ENCODE data around the gene HRH3.

HRH3 gene

DNA sequence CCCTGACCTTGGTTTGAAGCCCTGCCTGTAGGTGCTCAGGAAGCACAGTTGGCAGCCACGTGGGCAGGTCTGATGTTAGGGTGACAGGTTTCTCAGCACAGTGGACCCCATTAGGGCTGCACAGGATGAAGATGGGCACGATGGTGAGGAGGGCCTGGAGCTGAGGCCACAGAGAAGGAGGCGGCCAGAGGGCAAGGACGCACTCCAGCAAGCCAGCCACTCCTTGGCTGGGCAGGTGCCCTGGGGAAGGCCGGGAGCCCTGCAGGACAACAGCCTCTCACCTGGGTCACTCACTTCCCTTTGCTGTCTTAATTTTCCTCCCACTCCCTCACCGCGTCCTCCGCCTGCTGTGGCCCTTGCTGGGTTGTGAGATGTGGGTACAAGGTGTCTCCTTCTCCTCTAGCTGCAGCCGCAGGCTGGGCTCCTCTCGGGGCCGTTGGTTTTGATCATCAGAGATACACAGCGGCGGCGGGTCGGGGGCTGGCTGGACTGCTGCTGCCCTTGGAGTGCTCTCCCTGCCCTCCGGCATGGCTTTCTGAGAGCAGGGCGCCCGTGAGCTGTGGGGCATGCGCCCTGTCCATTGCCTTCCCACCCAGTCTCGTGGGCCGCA lies 23.9 kb upstream of the HRH3 start:
- DNase-seq = no peak

DNA sequence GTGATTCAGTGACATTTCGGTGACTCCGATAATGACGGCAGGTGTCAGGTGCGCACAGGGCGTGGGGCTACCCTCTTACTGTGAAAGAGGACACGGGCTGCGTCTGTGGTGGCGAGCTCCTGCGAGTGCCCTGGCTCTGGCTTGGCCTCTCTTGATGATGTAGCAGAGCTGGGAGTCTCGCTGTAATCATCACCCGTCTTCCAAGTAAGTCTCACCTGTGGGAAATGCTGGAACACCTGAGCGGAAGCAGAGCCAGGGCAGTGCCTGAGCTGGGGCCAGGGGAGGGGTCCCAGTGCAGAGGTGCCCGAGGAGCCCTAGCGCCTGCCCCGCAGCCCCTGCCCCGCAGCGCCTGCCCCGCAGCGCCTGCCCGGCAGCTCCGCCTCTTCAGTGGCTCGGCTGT lies 23.0 kb upstream of the HRH3 start:
- no peak for DNase-seq

DNA sequence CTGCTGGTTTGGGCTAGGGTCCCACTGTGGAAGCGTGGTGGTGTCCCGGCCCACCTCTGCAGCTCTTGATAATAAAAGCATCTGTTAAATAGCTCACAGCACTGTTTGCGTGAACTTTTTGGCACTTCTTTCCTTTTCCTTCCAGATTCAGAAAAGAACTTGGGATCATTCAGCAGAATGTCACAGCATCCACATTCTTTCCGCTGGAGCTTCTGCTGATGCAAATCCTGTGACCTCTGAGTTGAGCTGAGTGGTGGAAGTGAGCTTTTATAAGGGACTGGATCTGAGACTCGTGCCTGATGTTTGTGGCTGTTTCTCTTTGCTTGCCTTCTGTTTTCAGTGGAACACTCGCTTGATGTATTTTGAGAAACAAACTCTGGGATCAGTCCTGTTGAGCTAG lies 22.1 kb upstream of the HRH3 start:
- no peak for DNase-seq

DNA sequence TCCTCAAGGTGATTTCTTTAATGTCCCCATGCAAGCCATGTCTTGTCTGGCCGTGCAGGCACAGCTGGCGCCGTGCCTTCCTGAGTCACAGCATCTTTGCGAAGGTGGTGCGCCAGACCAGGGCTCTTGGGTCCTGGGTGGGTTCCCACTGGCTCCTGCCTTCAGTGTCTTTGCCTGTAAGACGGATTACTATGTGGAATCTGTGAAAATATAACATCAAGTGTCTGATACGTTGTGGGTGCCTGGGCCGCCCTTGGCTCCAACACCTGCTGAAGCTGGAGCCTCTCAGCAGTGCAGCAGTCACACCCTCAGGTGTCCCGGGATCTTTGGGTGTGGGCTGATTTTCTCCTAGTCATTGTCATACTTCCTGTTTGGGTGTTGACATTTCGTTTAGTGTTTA lies 21.4 kb upstream of the HRH3 start:
- DNase-seq = no peak

DNA sequence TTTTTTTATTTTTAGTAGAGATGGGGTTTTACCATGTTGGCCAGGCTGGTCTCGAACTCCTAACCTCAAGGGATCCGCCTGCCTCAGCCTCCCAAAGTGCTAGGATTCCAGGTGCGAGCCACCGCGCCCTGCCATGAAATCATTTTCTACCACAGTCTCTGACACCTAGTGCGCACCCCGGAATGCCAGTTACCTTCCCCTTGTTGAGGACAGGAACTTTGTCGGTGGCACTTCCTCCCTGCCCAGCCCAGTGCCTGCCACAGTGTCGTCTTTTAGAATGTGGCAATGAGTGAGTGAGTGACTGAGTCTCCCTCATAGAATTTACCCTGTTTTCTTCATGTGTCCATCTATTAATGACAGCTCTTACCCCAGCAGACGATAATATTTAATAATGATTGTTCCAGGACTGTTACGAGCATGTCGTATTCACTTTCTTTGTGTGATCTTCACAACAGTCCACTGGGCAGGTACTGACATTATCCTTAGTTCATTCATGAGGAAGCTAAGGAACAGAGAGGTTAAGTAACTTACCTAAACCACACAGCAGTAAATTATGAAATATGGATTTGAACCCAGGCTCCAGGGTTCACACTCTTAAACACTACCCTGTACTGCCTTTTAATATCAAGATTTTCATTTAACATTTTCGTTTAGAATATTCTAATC lies 20.1 kb upstream of the HRH3 start:
- no peak for DNase-seq

DNA sequence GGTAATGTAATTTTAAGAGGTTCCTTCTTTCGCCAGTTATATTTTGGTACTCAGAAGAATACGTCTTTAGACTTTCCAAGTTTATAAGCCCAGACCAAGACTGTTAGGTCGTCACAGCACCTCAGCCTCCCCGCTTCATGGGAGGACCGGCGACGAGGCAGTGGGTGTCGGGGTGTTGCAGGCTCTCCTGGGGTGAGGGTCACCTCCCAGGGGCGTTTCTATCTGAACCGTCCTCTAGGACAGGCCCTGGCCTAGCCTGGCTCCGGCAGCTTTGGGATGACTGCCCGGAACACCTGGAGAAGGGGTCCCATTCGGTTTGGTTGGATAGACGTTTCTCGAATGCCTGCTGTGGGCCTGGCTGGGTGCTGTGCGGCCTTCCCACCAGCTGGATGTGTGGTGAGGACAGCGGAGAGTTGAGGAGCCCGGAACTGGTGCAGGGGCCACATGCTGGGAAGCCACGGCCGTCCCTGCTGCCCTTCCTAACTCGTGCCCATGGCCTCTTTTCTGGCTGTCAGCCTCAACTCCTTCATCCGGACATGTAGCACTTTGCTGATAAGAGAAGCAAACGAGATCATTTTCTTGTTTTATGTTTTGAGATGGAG lies 19.3 kb upstream of the HRH3 start:
- DNase-seq = no peak

GRCh38 chr20:62238569-62239277 lies 18.6 kb upstream of the HRH3 start:
- DNase-seq = no peak

GRCh38 chr20:62237801-62238568 lies 17.9 kb upstream of the HRH3 start, which contains the start of gene OSBPL2:
Gene OSBPL2 (plus strand): TSS chr20:62238521. CDS start chr20:62256185, 17,664 bp downstream.
- DNase-seq = peak; percentile 99 to 100 (median 100)

- no peak for DNase-seq
These were observed 17.4 kb upstream of the HRH3 start for GRCh38 chr20:62237514-62237800.

GRCh38 chr20:62236766-62237513 lies 16.9 kb upstream of the HRH3 start:
- no peak for DNase-seq

GRCh38 chr20:62236200-62236599 lies 16.1 kb upstream of the HRH3 start:
- no peak for DNase-seq

DNA sequence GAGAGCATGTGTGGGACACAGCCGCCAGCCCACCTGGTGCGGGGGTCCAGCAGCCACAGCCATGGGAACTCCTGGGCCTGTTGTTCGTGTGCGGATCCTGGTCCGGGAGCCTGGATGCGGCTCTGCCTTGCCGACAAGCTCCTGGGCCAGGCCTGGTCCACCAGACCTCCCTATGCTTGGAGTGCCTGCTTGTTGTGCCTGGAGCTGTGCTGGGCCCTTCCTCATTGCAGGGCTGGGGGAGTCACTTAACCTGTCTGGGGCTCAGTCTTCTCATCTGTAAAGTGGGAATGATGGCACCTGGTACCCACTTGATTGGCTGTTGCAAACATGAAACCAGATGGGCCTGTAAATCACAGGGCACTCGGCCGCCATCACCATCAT lies 15.7 kb upstream of the HRH3 start:
- no peak for DNase-seq

GRCh38 chr20:62235001-62235776 lies 15.1 kb upstream of the HRH3 start:
- DNase-seq = no peak

DNA sequence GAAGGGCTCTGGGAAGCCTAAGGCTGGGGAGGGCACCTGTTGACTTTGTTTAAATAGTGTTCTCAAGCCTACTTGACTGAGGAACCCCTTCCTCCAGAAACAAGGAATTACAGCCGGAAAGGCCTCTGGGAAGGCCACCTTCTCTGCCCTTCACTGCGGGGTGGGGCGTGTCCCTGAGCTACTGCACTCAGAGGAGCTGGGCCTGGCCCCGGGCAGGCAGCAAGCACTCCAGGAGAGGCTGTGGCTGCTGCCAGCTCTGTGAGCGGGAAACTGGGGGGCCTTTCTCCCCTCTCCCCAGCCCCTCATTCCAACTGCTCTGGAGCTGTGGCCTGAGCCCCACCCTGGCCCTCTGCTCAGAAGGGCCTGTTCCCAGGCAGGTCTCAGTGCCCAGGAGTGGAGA lies 14.3 kb upstream of the HRH3 start:
- no peak for DNase-seq

DNA sequence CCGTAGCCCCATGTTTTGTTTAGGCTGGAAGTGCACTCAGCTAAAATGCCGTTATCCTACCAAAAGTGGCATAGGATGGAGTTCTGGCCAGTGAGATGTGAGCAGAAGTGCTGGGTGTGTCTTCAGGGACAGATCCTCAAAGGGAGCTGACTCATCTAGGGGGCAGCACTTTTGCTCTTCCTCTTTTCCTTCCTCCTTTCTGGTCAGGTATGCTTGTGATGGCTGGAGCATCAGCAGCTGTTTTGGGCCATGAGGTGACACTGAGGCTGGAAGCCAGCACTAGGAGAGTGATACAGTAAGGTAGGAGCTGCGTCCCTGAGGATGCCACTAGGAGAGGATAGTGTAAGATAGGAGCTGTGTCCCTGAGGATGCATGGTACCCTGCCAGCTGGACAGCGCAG lies 13.6 kb upstream of the HRH3 start:
- DNase-seq = no peak

- DNase-seq = no peak
These were observed 12.9 kb upstream of the HRH3 start for GRCh38 chr20:62232770-62233645.

GRCh38 chr20:62232194-62232593 lies 12.1 kb upstream of the HRH3 start:
- DNase-seq = no peak

DNA sequence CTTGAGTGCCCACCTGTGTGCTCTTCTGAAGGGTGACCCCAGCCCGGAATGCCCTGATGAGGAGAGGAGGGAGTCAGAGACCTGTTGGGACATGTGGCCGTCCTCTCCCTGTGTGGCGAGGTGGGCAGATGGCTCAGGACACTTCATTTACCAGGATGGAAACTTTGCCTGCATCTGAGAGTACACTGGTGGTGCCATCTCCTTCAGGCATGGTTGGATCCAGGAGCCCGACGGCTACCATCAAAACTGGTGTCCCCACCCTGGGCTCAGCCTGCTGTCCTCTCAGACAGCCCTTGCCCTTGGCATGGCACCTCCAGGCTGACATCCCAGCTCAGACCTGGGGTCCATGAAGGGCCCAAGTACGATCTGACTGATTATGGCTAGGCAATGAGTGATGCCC lies 11.2 kb upstream of the HRH3 start:
- no peak for DNase-seq

GRCh38 chr20:62230696-62231095 lies 10.6 kb upstream of the HRH3 start:
- no peak for DNase-seq

DNA sequence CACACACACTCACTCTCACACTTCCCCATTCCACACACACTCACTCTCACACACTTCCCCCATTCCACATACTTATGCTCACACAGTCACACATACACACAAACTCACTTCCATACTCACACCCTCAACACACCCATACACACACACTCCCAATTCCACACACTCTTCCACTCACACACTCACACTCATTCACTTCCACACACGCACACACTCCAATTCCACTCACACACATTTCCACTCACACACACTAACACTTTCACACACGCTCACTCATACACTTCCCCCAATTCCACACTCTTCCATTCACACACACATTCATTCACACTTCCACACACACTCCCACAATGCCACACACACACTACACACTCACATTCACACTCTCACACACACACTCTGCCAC lies 10.2 kb upstream of the HRH3 start:
- DNase-seq = no peak

DNA sequence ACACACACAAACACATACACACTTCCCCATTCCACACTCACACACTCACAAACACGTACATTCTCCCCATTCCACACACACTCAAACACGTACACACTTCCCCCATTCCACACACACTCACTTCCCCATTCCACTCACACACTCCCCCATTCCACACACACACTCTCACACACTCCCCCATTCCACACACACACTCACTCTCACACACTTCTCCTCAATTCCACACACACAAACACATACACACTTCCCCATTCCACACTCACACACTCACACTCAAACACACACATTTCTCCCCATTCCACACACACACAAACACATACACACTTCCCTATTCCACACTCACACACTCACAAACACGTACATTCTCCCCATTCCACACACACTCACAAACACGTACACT lies 9.6 kb upstream of the HRH3 start:
- DNase-seq = no peak
